HepG2 (cell line): ENCODE results near the gene NAPG. TPM values are rescaled to one million over a fixed set of nuclear protein-coding genes. Genes with fewer than 3 reads are reported as not detected.

Experiments
- CREM ChIP-seq, 2 experiments: sonication (generic) in 1 of 2; formaldehyde crosslinking in 1 of 2; IDR thresholded peaks; 2 replicates each; pipeline versions ENCODE4 v1.4.0 to v1.6.1; 2016 to 2020; ENCODE audit warnings: antibody characterized with exemption in 1 of 2, mild to moderate bottlenecking in 1 of 2, missing genetic modification reagents in 1 of 2
- FOXA3 ChIP-seq: IDR thresholded peaks from 2 replicates; pipeline ENCODE4 v1.6.1; 2016; ENCODE audit warnings: missing genetic modification reagents, missing compliant biosample characterization
- IRX3 ChIP-seq: sonication (generic); formaldehyde crosslinking; IDR thresholded peaks from 2 replicates; pipeline ENCODE4 v1.8.1; 2023; ENCODE audit warnings: mild to moderate bottlenecking, low read depth, missing genetic modification reagents, borderline replicate concordance
- MEIS1 ChIP-seq: sonication (generic); formaldehyde crosslinking; IDR thresholded peaks from 2 replicates; pipeline ENCODE4 v1.9.0; 2021; ENCODE audit warnings: mild to moderate bottlenecking, missing genetic modification reagents, moderate library complexity, borderline replicate concordance
- SCMH1 ChIP-seq: sonication (generic); formaldehyde crosslinking; IDR thresholded peaks from 2 replicates; pipeline ENCODE4 v1.9.0; 2021; ENCODE audit warnings: missing genetic modification reagents, mild to moderate bottlenecking, borderline replicate concordance
- SETDB1 ChIP-seq: sonication (generic); formaldehyde crosslinking; IDR thresholded peaks from 2 replicates; pipeline ENCODE4 v1.5.1; 2020; ENCODE audit warnings: missing genetic modification reagents, mild to moderate bottlenecking, borderline replicate concordance
- SKI ChIP-seq: fragments of 450-650 bp; IDR thresholded peaks from one replicate; pipeline ENCODE4 v1.6.1; 2018; ENCODE audit warnings: mild to moderate bottlenecking; ENCODE audit not compliant: partially characterized antibody
- SOX13 ChIP-seq, 3 experiments: fragments of 450-650 bp in 1 of 3; sonication (generic) in 1 of 3; formaldehyde crosslinking in 1 of 3; IDR thresholded peaks in 2 of 3; conservative IDR thresholded peaks in 1 of 3; 2 replicates each; pipeline versions ENCODE4 v1.5.0 to v1.6.1; 2016 to 2020; ENCODE audit warnings: antibody characterized with exemption in 1 of 3, mild to moderate bottlenecking in 1 of 3, missing compliant biosample characterization in 1 of 3, missing genetic modification reagents in 1 of 3, moderate library complexity in 1 of 3
- TGIF2 ChIP-seq: IDR thresholded peaks from 2 replicates; pipeline ENCODE4 v1.6.1; 2016; ENCODE audit warnings: control low read depth, missing compliant biosample characterization
- ZNF382 ChIP-seq: sonication (generic); formaldehyde crosslinking; IDR thresholded peaks from 2 replicates; pipeline ENCODE4 v1.5.0; 2020; ENCODE audit warnings: missing genetic modification reagents, mild to moderate bottlenecking, borderline replicate concordance
- ZSCAN31 ChIP-seq: sonication (generic); formaldehyde crosslinking; IDR thresholded peaks from 2 replicates; pipeline ENCODE4 v1.5.0; 2020; ENCODE audit warnings: low read depth, mild to moderate bottlenecking, missing genetic modification reagents
- polyA plus RNA-seq, 8 experiments: library from polyadenylated mRNA; depleted of rRNA in 3 of 8; stranded (reverse) in 7 of 8; unstranded in 1 of 8; fragments of >200 nt; fragmentation: Illumina TruSeq in 4 of 8; extraction: Trizol in 4 of 8; gene quantifications; 2 replicates each; pipeline versions ENCODE4 v1.2.1 to v1.2.3, GENCODE V29; 2011 to 2016; ENCODE audit warnings: low read depth in 4 of 8, missing spikeins in 1 of 8, mixed read lengths in 1 of 8; ENCODE audit not compliant: insufficient read depth in 1 of 8
- total RNA-seq, 5 experiments: library from RNA; depleted of rRNA; stranded (reverse); fragments of >200 nt; fragmentation: Illumina TruSeq; extraction: Trizol; gene quantifications; 2 replicates each; pipeline ENCODE4 v1.2.3, GENCODE V29; 2016; ENCODE audit warnings: low read depth in 1 of 5
- TF ChIP-seq, protein P1 (sequence below): IDR thresholded peaks from 2 replicates; pipeline ENCODE4 v1.6.1; 2012; ENCODE audit warnings: inconsistent platforms
- TF ChIP-seq, protein P2 (sequence below): sonication (generic); formaldehyde crosslinking; IDR thresholded peaks from 2 replicates; pipeline ENCODE4 v1.8.1; 2022; ENCODE audit warnings: mild to moderate bottlenecking, missing genetic modification reagents

The NAPG gene
- total and polyA plus RNA-seq, 2 of the 13 experiments (the other 11 are each of a cell fraction or from before 2014, with no cell fraction given) = 19.8 to 34.4 TPM

DNA sequence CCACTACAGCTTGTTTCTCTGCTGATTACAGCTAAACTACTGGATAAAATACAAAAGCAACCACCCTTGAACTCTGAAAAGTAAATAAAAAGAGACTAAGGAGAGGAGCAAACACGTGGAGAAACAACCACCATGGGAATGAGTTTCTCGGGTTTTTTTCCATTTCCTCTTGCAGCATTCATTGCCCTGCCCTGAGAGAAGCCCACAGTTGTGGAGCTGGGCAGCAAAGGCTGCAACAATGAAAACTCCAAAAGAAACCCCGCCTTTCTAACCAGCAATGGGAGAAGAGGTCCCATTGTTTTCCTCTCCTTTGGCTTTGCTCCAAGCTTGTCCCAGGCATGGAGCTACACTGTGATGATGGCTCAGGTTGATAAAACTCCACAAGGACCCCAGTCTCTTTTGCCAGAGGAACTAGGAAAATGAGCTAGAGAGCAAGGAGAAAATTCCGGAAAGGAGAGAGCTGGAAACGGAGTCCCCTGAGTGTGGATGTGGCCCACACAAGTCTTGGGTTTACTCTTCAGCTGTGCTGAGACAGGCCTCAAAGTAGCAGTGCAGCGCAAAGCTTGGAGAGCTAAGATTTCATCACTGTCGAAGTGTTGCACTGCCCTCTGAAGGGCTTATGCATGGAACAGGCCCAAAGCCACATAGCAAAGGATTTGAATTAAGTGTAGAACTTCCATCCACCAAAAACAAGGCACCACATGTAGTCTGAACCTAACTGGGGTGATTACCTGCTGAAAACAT is 20.9 kb downstream of the NAPG start (continued):
- TF ChIP-seq SETDB1 (CRISPR knock-in tag) (no peak), ZNF382 (CRISPR knock-in tag) (no peak), IRX3 (no peak), ZSCAN31 (CRISPR knock-in tag) (no peak), SCMH1 (CRISPR knock-in tag) (no peak), SKI (no peak), FOXA3 (CRISPR knock-in tag) (peak; percentile 31; the same call in 1 of the 2 replicates), CREM (IDR thresholded peaks at IDR 0.05) (no peak), CREM (CRISPR knock-in tag; IDR thresholded peaks at IDR 0.05) (no peak), TGIF2 (no peak), MEIS1 (CRISPR knock-in tag) (no peak), SOX13 (IDR thresholded peaks at IDR 0.05) (no peak), SOX13 (CRISPR knock-in tag; conservative IDR thresholded peaks at IDR 0.05 in 1 of 2, IDR thresholded peaks at IDR 0.05 in 1 of 2) (peak in 1 of 2 experiments; percentile 92; a peak in 2 of 4 replicates)
- TF ChIP-seq, protein P1, sequence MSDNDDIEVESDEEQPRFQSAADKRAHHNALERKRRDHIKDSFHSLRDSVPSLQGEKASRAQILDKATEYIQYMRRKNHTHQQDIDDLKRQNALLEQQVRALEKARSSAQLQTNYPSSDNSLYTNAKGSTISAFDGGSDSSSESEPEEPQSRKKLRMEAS = peak; percentile 40; the same call in 1 of the 2 replicates
- TF ChIP-seq, protein P2, sequence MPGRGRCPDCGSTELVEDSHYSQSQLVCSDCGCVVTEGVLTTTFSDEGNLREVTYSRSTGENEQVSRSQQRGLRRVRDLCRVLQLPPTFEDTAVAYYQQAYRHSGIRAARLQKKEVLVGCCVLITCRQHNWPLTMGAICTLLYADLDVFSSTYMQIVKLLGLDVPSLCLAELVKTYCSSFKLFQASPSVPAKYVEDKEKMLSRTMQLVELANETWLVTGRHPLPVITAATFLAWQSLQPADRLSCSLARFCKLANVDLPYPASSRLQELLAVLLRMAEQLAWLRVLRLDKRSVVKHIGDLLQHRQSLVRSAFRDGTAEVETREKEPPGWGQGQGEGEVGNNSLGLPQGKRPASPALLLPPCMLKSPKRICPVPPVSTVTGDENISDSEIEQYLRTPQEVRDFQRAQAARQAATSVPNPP (CRISPR knock-in tag) = no peak
